Duodenal mucosa (tissue), 2 donors: ENCODE measurements around the gene DCDC2C.

Source experiments
- H3K27ac ChIP-seq: one replicate; pipeline ENCODE4 v1.7.0; 2013; ENCODE audit warnings: low read depth, low read length
- H3K27me3 ChIP-seq, 2 donors: one replicate each; pipeline ENCODE4 v1.7.0; 2013; ENCODE audit warnings: low read length in 2 of 2, control low read depth in 1 of 2; ENCODE audit not compliant: insufficient read depth in 2 of 2, control insufficient read depth in 1 of 2
- H3K36me3 ChIP-seq, 2 donors: one replicate each; pipeline ENCODE4 v1.7.0; 2013; ENCODE audit warnings: low read length in 2 of 2, control low read depth in 1 of 2; ENCODE audit not compliant: insufficient read depth in 2 of 2, control insufficient read depth in 1 of 2
- H3K4me1 ChIP-seq, 2 donors: one replicate each; pipeline ENCODE4 v1.7.0; 2013; ENCODE audit warnings: low read length in 2 of 2, control low read depth in 1 of 2; ENCODE audit not compliant: insufficient read depth in 2 of 2, control insufficient read depth in 1 of 2
- H3K4me3 ChIP-seq, 2 donors: one replicate each; pipeline ENCODE4 v1.7.0; 2013; ENCODE audit warnings: low read length in 2 of 2, low read depth in 1 of 2
- H3K9ac ChIP-seq, 2 donors: one replicate each; pipeline ENCODE4 v1.7.0; 2013; ENCODE audit warnings: low read length in 2 of 2, low read depth in 1 of 2
- H3K9me3 ChIP-seq, 2 donors: one replicate each; pipeline ENCODE4 v1.7.0; 2013; ENCODE audit warnings: low read length in 2 of 2, control low read depth in 1 of 2; ENCODE audit not compliant: control insufficient read depth in 1 of 2

DCDC2C gene

GRCh38 chr2:3840611-3841155 lies 137.3 kb downstream of the DCDC2C start:
- no peak overlapping the region for H3K4me3 ChIP-seq
- peaks cover 5 to 15% of the 10 kb centered on the region in 2 donors for H3K9me3 ChIP-seq

DNA sequence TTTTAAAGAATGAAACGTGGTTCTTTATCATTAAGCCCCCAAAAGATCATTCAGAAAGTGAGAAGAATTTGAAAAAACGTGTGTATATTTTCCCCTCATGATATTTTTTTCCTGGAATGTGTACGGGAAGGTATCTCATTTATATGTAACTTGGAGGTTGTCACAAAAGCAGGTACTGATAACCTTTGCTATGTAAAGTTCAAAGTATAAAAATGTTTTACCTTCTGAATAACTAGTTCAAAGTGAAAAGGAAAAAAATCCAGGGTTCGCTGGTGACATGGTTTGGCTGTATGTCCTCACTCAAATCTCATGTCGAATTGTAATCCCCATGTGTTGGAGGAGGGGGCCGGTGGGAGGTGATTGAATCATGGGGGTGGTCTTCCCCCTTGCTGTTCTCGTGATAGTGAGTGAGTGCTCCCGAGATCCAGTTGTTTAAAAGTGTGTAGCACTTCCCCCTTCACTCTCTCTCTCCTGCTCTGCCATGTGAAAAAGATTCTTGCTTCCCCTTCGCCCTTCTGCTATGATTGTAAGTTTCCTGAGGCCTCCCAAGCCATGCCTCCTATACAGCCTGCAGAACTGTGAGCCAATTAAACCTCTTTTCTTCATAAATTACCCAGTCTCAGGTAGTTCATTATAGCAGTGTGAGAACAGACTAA lies 144.2 kb downstream of the DCDC2C start:
- H3K36me3 ChIP-seq = no peaks in the 10 kb centered on the region
- H3K9me3 ChIP-seq = peaks cover 9 to 12% of the 10 kb centered on the region in 2 donors
- H3K4me1 ChIP-seq = no peaks in the 10 kb centered on the region
- H3K9ac ChIP-seq = no peak overlapping the region
- H3K4me3 ChIP-seq = no peak overlapping the region
- H3K27ac ChIP-seq = no peak overlapping the region
- H3K27me3 ChIP-seq = no peaks in the 10 kb centered on the region

More at GRCh38 chr2:3840611-3841155, 137.3 kb downstream of the DCDC2C start:
- H3K9ac ChIP-seq = no peak overlapping the region
- no peaks in the 10 kb centered on the region for H3K4me1 ChIP-seq
- H3K27me3 ChIP-seq = no peaks in the 10 kb centered on the region
- no peaks in the 10 kb centered on the region for H3K36me3 ChIP-seq
- H3K27ac ChIP-seq = no peak overlapping the region

DNA sequence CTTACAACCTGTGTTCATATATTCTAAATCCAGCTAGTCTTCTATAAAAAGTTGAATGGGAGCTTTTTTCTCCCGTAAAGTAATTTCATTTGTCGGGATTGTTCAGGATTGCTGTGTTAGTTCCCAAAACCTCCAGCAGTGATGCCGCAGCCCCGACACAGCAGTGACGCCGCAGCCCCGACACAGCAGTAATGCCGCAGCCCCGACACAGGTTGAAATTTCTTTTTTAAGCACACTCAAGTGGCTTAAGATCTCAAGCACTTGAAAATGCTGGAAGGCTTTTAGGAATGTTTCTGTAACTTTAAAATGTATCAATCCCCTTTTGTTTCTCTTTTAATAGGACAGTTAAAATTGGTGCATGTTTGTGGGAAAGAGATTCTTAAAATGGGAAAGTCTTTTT lies 145.4 kb downstream of the DCDC2C start:
- no peaks in the 10 kb centered on the region for H3K4me1 ChIP-seq
- no peak overlapping the region for H3K9ac ChIP-seq
- H3K9me3 ChIP-seq = peaks cover 7 to 21% of the 10 kb centered on the region in 2 donors
- H3K36me3 ChIP-seq = no peaks in the 10 kb centered on the region
- H3K27ac ChIP-seq = no peak overlapping the region
- no peaks in the 10 kb centered on the region for H3K27me3 ChIP-seq
- no peak overlapping the region for H3K4me3 ChIP-seq

DNA sequence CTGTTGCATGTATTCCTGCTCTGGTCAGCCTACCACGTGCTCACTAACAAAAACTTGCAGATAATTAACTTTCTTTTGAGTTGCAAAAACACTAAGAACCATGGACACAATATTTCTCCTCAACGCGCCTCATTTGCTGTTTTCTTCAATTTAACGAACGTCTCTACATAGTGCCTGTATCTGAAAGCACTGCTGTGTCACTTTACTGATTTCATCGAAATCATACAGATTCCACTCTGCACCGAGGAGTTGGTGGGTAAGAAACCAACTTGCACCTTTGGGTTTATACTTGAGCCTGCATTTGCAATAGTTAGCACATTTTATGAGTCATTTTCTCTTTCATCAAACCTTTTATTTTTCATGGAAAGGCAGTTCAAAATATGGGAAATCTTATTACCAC lies 145.8 kb downstream of the DCDC2C start:
- H3K27me3 ChIP-seq = no peaks in the 10 kb centered on the region
- peaks cover 7 to 22% of the 10 kb centered on the region in 2 donors for H3K9me3 ChIP-seq
- H3K4me3 ChIP-seq = no peak overlapping the region
- no peak overlapping the region for H3K27ac ChIP-seq
- H3K4me1 ChIP-seq = no peaks in the 10 kb centered on the region
- no peaks in the 10 kb centered on the region for H3K36me3 ChIP-seq
- H3K9ac ChIP-seq = no peak overlapping the region

DNA sequence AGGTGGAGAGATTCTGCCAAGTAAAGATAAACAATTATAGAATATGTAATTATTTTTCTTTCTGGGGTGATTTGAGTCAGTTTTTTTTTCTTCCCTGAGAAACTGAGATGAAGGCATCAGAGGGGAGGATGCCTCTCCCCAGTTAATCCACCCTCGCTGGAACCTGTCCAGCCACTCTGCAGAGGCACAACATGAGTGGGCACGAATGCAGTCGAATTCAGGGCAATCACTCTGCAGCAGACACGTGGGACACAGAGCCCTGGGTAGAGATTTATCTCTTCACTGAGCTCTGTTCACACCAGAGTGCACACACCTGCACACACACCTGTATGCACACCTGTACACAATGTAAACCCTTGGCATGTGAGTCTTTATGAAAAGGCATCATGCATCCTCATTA lies 154.2 kb downstream of the DCDC2C start:
- peaks cover 8 to 19% of the 10 kb centered on the region in 2 donors for H3K9me3 ChIP-seq
- no peak overlapping the region for H3K9ac ChIP-seq
- no peaks in the 10 kb centered on the region for H3K27me3 ChIP-seq
- no peak overlapping the region for H3K27ac ChIP-seq
- H3K4me3 ChIP-seq = no peak overlapping the region
- no peaks in the 10 kb centered on the region for H3K4me1 ChIP-seq
- H3K36me3 ChIP-seq = no peaks in the 10 kb centered on the region

DNA sequence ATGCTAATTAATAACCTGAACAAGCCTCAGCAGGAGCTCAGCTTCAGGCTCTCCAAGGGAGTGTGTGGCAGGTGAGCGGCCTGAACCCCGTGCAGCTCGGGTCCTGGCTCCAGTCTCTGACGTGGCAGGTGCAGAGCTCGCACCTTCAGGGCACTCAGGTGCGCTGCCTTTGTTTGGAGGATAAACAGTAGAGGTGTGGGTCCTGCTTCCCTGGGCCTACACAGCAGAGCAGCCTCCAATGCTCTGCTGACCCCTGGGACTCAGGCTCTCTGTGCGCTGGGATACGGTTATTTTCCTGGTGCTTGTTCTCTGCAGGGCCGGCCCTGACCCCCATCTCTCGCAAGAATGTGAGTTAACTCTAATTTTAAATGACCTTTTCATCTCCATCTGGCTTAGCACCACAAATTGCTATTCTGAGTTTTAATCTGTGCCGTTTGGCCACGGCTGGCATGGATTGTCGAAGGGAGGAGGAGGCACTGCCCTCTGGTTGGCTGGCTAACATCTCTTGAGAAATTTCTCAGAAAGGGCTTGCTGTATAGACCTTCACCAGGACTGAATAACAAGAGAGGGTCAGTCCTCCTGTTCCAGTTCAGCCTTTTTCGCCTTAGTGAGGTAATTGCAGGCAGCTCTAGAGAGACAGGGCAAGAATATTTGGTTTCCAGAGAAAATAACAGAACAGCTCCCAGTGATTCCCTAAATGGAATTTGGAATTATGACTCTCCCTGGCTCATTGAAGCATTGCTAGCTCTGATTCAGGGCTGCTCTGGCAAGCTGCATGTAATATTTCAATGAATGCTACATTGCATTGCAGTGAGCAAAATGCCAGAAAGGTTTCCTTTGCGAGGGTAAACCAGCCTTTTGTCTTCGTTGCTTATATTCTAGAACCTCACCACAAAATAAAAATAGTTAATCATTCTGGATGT lies 161.8 kb downstream of the DCDC2C start:
- Histone ChIP-seq H3K4me1 (no peaks in the 10 kb centered on the region), H3K27ac (no peak overlapping the region), H3K9ac (no peak overlapping the region), H3K27me3 (no peaks in the 10 kb centered on the region), H3K4me3 (no peak overlapping the region), H3K9me3 (peaks cover 0 to 9% of the 10 kb centered on the region in 2 donors), H3K36me3 (no peaks in the 10 kb centered on the region)

- no peaks in the 10 kb centered on the region for H3K36me3 ChIP-seq
- H3K9ac ChIP-seq = no peak overlapping the region
- no peaks in the 10 kb centered on the region for H3K27me3 ChIP-seq
- no peak overlapping the region for H3K27ac ChIP-seq
- no peaks in the 10 kb centered on the region for H3K4me1 ChIP-seq
- H3K4me3 ChIP-seq = no peak overlapping the region
- H3K9me3 ChIP-seq = peaks cover 0 to 9% of the 10 kb centered on the region in 2 donors
Measured at GRCh38 chr2:3867469-3867868, 164.1 kb downstream of the DCDC2C start.

DNA sequence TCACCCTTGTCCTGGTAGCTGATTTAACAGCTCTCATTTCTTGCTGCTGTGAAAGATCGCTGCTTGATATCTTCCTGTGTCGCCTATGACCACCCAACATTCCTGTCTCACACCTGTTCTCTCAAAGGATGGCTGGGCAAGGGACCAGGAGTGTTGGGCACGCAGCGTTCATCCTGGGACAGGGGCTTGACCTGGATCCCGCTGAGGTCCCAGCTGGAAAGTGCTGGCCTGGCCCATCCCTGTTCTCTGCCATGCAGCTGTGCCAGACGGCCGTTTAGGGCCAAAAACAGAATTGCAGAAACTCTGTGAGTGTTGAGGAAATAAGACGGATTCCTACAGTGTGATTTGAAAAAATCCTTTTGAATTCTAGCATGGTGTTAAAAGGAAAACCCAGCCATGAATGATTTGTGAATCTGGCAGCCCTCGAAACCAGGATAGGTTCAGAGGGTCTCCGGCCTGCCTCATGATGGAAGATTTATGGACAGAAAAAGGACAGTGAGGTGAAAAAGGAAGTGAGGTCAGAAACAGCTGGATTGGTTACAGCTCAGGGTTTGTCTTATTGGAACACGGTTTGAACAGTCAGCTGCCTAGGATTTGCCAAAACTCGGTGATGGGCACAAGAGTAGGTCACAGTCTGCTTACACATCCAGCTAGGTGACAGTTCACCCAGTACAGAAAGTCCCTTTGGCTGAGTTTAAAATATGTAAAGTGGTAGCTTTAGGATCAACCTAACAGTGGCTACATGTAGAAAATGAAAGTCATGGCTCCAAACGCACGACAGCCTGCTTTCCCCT lies 164.8 kb downstream of the DCDC2C start:
- Histone ChIP-seq H3K9me3 (peaks cover 0 to 10% of the 10 kb centered on the region in 2 donors), H3K4me3 (no peak overlapping the region), H3K36me3 (no peaks in the 10 kb centered on the region), H3K27me3 (no peaks in the 10 kb centered on the region), H3K9ac (no peak overlapping the region), H3K4me1 (no peaks in the 10 kb centered on the region), H3K27ac (no peak overlapping the region)

DNA sequence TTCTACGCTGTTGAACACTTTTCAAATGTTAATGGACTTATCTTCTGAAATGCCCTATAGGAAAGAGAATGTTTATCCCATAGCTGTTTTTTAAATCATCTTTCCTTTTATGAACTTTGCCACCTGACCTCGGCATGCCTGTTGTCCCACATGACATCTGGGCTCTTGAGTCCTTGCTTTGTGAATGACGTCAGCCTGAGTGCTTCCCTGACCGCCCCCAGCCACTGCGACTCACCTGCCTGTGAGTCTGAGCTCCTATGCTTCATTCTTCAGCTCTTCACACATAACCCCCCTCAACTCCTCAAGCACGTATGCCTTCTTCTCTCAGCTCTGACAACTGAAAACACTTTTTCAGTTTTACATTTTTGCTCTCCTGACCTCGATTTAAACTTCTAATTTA lies 166.8 kb downstream of the DCDC2C start:
- Histone ChIP-seq H3K27me3 (no peaks in the 10 kb centered on the region), H3K9ac (no peak overlapping the region), H3K4me1 (no peaks in the 10 kb centered on the region), H3K36me3 (no peaks in the 10 kb centered on the region), H3K9me3 (peaks cover 0 to 6% of the 10 kb centered on the region in 2 donors), H3K4me3 (no peak overlapping the region), H3K27ac (no peak overlapping the region)
